Astrocyte of the cerebellum (primary cell): ENCODE measurements around the gene CPAMD8.
A peak's percentile ranks its signal among the peaks of the same experiment; 100 is the strongest.

Experiments used
- DNase-seq: peaks from one replicate; pipeline ENCODE4 v3.0.0-alpha.2; 2011; ENCODE audit warnings: low read depth
- H3K4me3 ChIP-seq: 2 replicates; pipeline ENCODE4 v1.5.1; 2011; ENCODE audit warnings: mild to moderate bottlenecking, low read depth, low read length, moderate library complexity
- CTCF ChIP-seq: IDR thresholded peaks from 2 replicates; pipeline ENCODE4 v1.5.1; 2012; ENCODE audit warnings: low read length, low read depth, moderate library complexity, mild to moderate bottlenecking; ENCODE audit errors: missing control alignments
- in situ Hi-C: cut with HindIII; loops from 2 replicates; pipeline ENCODE4 v1.10.0; 2017; ENCODE audit warnings: low sequenced_read_pairs

The CPAMD8 gene

GRCh38 chr19:16903347-16903746, 123.3 kb downstream of the CPAMD8 start:
- in situ Hi-C loops, result no loop called here
- no peak overlapping the region for H3K4me3 ChIP-seq
- TF ChIP-seq CTCF, result no peak
- DNase-seq, result no peak

GRCh38 chr19:16902545-16902944, 124.1 kb downstream of the CPAMD8 start:
- in situ Hi-C loops, result no loop called here
- no peak overlapping the region for H3K4me3 ChIP-seq
- no peak for DNase-seq
- no peak for TF ChIP-seq CTCF

- no peak for DNase-seq
- TF ChIP-seq CTCF, result no peak
- H3K4me3 ChIP-seq, result no peak overlapping the region
- in situ Hi-C loops, result no loop called here
These were observed 125.0 kb downstream of the CPAMD8 start for GRCh38 chr19:16901491-16902175.

GRCh38 chr19:16899566-16900075, 127.0 kb downstream of the CPAMD8 start:
- no peak for DNase-seq
- TF ChIP-seq CTCF, result peak; percentile 49

GRCh38 chr19:16898361-16899015, 128.1 kb downstream of the CPAMD8 start:
- TF ChIP-seq CTCF, result no peak
- DNase-seq, result no peak
- no peak overlapping the region for H3K4me3 ChIP-seq
- in situ Hi-C loops, result no loop called here

More at GRCh38 chr19:16899566-16900075, 127.0 kb downstream of the CPAMD8 start:
- no peak overlapping the region for H3K4me3 ChIP-seq
- in situ Hi-C loops, result no loop called here

- no peak for TF ChIP-seq CTCF
- in situ Hi-C loops, result no loop called here
- peak overlapping the region; percentile 48 for H3K4me3 ChIP-seq
- DNase-seq, result no peak
These were observed 128.8 kb downstream of the CPAMD8 start for GRCh38 chr19:16897856-16898161.
